Measurements from ENCODE around the gene SAMD1.

Gene SAMD1

DNA sequence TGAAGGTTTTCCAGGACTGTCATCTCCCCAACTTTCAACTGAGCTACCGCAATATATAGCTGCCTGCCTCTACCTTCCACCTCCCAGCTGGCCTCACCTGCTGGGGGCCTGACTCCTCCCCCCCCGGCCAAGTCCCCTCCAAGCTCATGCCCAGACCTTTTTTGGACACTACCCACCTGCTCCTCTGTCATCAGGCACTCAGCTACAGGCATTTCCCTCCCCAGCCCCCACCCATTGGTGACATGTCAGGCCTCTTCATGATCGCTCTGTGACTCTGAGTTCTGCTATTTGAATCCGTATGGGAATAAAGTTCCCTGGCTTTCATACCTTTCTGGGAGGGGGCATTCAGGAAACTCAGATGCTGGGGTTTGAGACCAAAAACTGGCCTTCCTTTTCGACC is 25.2 kb upstream of the SAMD1 start:
- no peak for FAIRE-seq
- TF ChIP-seq PAX5 (IDR thresholded peaks at IDR 0.05; ENCODE audit: insufficient read depth, low read length, severe bottlenecking) (no peak), SPI1 (IDR thresholded peaks at IDR 0.05; ENCODE audit: low read depth, low read length) (no peak), POLR2A (IDR thresholded peaks at IDR 0.05; ENCODE audit: low read depth, low read length) (no peak), POU2F2 (IDR thresholded peaks at IDR 0.05; ENCODE audit: low read depth, low read length) (no peak), TAF1 (IDR thresholded peaks at IDR 0.05; ENCODE audit: low read depth, low read length) (no peak), POLR2AphosphoS5 (IDR thresholded peaks at IDR 0.05; ENCODE audit: low read depth, low read length) (no peak)
- no peak for DNase-seq (ENCODE audit: insufficient read length, low spot score)

GRCh38 chr19:14114854-14115253 is 24.3 kb upstream of the SAMD1 start:
- TF ChIP-seq POLR2A (IDR thresholded peaks at IDR 0.05; ENCODE audit: low read depth, low read length) = no peak
- no peak for TF ChIP-seq SPI1 (IDR thresholded peaks at IDR 0.05; ENCODE audit: low read depth, low read length)
- no peak for TF ChIP-seq POU2F2 (IDR thresholded peaks at IDR 0.05; ENCODE audit: low read depth, low read length)
- TF ChIP-seq POLR2AphosphoS5 (IDR thresholded peaks at IDR 0.05; ENCODE audit: low read depth, low read length) = no peak
- TF ChIP-seq PAX5 (IDR thresholded peaks at IDR 0.05; ENCODE audit: insufficient read depth, low read length, severe bottlenecking) = no peak
- TF ChIP-seq TAF1 (IDR thresholded peaks at IDR 0.05; ENCODE audit: low read depth, low read length) = no peak
- FAIRE-seq (peak; percentile 35), DNase-seq (ENCODE audit: insufficient read length, low spot score) (no peak)

- FAIRE-seq (no peak), DNase-seq (ENCODE audit: insufficient read length, low spot score) (no peak)
- TF ChIP-seq POLR2AphosphoS5 (IDR thresholded peaks at IDR 0.05; ENCODE audit: low read depth, low read length) (no peak), TAF1 (IDR thresholded peaks at IDR 0.05; ENCODE audit: low read depth, low read length) (no peak), POLR2A (IDR thresholded peaks at IDR 0.05; ENCODE audit: low read depth, low read length) (no peak), POU2F2 (IDR thresholded peaks at IDR 0.05; ENCODE audit: low read depth, low read length) (no peak)
Observed at GRCh38 chr19:14114439-14114838, 23.9 kb upstream of the SAMD1 start.

- TF ChIP-seq POLR2A (IDR thresholded peaks at IDR 0.05; ENCODE audit: low read depth, low read length) = no peak
- TF ChIP-seq SPI1 (IDR thresholded peaks at IDR 0.05; ENCODE audit: low read depth, low read length) = no peak
- no peak for TF ChIP-seq TAF1 (IDR thresholded peaks at IDR 0.05; ENCODE audit: low read depth, low read length)
- TF ChIP-seq POU2F2 (IDR thresholded peaks at IDR 0.05; ENCODE audit: low read depth, low read length) = no peak
- no peak for TF ChIP-seq POLR2AphosphoS5 (IDR thresholded peaks at IDR 0.05; ENCODE audit: low read depth, low read length)
- TF ChIP-seq PAX5 (IDR thresholded peaks at IDR 0.05; ENCODE audit: insufficient read depth, low read length, severe bottlenecking) = no peak
- FAIRE-seq (no peak), DNase-seq (ENCODE audit: insufficient read length, low spot score) (no peak)
Observed at GRCh38 chr19:14113762-14114414, 23.3 kb upstream of the SAMD1 start.

GRCh38 chr19:14112809-14113385 is 22.3 kb upstream of the SAMD1 start:
- no peak for FAIRE-seq
- TF ChIP-seq POLR2AphosphoS5 (IDR thresholded peaks at IDR 0.05; ENCODE audit: low read depth, low read length) (no peak), POLR2A (IDR thresholded peaks at IDR 0.05; ENCODE audit: low read depth, low read length) (no peak), PAX5 (IDR thresholded peaks at IDR 0.05; ENCODE audit: insufficient read depth, low read length, severe bottlenecking) (no peak)
- DNase-seq (ENCODE audit: insufficient read length, low spot score) = no peak

GRCh38 chr19:14112051-14112808 is 21.7 kb upstream of the SAMD1 start:
- FAIRE-seq (no peak), DNase-seq (ENCODE audit: insufficient read length, low spot score) (no peak)
- TF ChIP-seq POLR2A (IDR thresholded peaks at IDR 0.05; ENCODE audit: low read depth, low read length) (no peak), POLR2AphosphoS5 (IDR thresholded peaks at IDR 0.05; ENCODE audit: low read depth, low read length) (no peak), PAX5 (IDR thresholded peaks at IDR 0.05; ENCODE audit: insufficient read depth, low read length, severe bottlenecking) (no peak), POU2F2 (IDR thresholded peaks at IDR 0.05; ENCODE audit: low read depth, low read length) (no peak), TAF1 (IDR thresholded peaks at IDR 0.05; ENCODE audit: low read depth, low read length) (no peak), SPI1 (IDR thresholded peaks at IDR 0.05; ENCODE audit: low read depth, low read length) (no peak)

GRCh38 chr19:14111486-14111885 is 20.9 kb upstream of the SAMD1 start:
- TF ChIP-seq POLR2AphosphoS5 (IDR thresholded peaks at IDR 0.05; ENCODE audit: low read depth, low read length) (no peak), SPI1 (IDR thresholded peaks at IDR 0.05; ENCODE audit: low read depth, low read length) (no peak), POU2F2 (IDR thresholded peaks at IDR 0.05; ENCODE audit: low read depth, low read length) (no peak), TAF1 (IDR thresholded peaks at IDR 0.05; ENCODE audit: low read depth, low read length) (no peak), POLR2A (IDR thresholded peaks at IDR 0.05; ENCODE audit: low read depth, low read length) (no peak), PAX5 (IDR thresholded peaks at IDR 0.05; ENCODE audit: insufficient read depth, low read length, severe bottlenecking) (no peak)
- DNase-seq (ENCODE audit: insufficient read length, low spot score) (no peak), FAIRE-seq (no peak)

- no peak for TF ChIP-seq PAX5 (IDR thresholded peaks at IDR 0.05; ENCODE audit: insufficient read depth, low read length, severe bottlenecking)
- no peak for TF ChIP-seq SPI1 (IDR thresholded peaks at IDR 0.05; ENCODE audit: low read depth, low read length)
- no peak for TF ChIP-seq POU2F2 (IDR thresholded peaks at IDR 0.05; ENCODE audit: low read depth, low read length)
- TF ChIP-seq POLR2A (IDR thresholded peaks at IDR 0.05; ENCODE audit: low read depth, low read length) = no peak
- no peak for TF ChIP-seq TAF1 (IDR thresholded peaks at IDR 0.05; ENCODE audit: low read depth, low read length)
- no peak for TF ChIP-seq POLR2AphosphoS5 (IDR thresholded peaks at IDR 0.05; ENCODE audit: low read depth, low read length)
- FAIRE-seq (no peak), DNase-seq (ENCODE audit: insufficient read length, low spot score) (no peak)
Observed at GRCh38 chr19:14110650-14111049, 20.1 kb upstream of the SAMD1 start.

GRCh38 chr19:14107581-14108461 is 17.3 kb upstream of the SAMD1 start:
- TF ChIP-seq PAX5 (IDR thresholded peaks at IDR 0.05; ENCODE audit: insufficient read depth, low read length, severe bottlenecking) (no peak), POU2F2 (IDR thresholded peaks at IDR 0.05; ENCODE audit: low read depth, low read length) (no peak), SPI1 (IDR thresholded peaks at IDR 0.05; ENCODE audit: low read depth, low read length) (no peak), POLR2A (IDR thresholded peaks at IDR 0.05; ENCODE audit: low read depth, low read length) (no peak), TAF1 (IDR thresholded peaks at IDR 0.05; ENCODE audit: low read depth, low read length) (no peak), POLR2AphosphoS5 (IDR thresholded peaks at IDR 0.05; ENCODE audit: low read depth, low read length) (no peak)
- no peak for DNase-seq (ENCODE audit: insufficient read length, low spot score)
- FAIRE-seq = no peak

Measured in GM12891 (cell line).